K562 (cell line): Measurements from ENCODE around the gene DDX39A. TPM values are rescaled to one million over a fixed set of nuclear protein-coding genes. Genes with fewer than 3 reads are reported as not detected.
A peak's percentile ranks its signal among the peaks of the same experiment; 100 is the strongest.

Experiments used
- BACH1 ChIP-seq: fragments of 200-800 bp; sonication (Bioruptor generic); IDR thresholded peaks from 2 replicates; pipeline ENCODE4 v1.6.1; 2016; ENCODE audit warnings: missing genetic modification characterization, missing compliant biosample characterization
- HCFC1 ChIP-seq: IDR thresholded peaks from 2 replicates; pipeline ENCODE4 v1.6.1; 2012; ENCODE audit warnings: low read depth, low read length, improper control_type of control experiment
- HNRNPH1 ChIP-seq: fragments of 200-400 bp; formaldehyde crosslinking; optimal IDR thresholded peaks from 2 replicates; pipeline ENCODE3; 2017; ENCODE audit warnings: low read depth, mild to moderate bottlenecking, low read length, moderate library complexity
- NFRKB ChIP-seq: fragments of 450-650 bp; IDR thresholded peaks from 2 replicates; pipeline ENCODE4 v1.6.1; 2016; ENCODE audit warnings: low read depth
- NR2C2 ChIP-seq, 2 experiments: fragments of 200-800 bp in 1 of 2; sonication (Bioruptor generic) in 1 of 2; sonication (generic) in 1 of 2; formaldehyde crosslinking in 1 of 2; IDR thresholded peaks; 2 replicates each; pipeline versions ENCODE4 v1.6.1 to v1.8.0; 2016 to 2022; ENCODE audit warnings: mild to moderate bottlenecking in 1 of 2, missing compliant biosample characterization in 1 of 2, missing genetic modification characterization in 1 of 2, missing genetic modification reagents in 1 of 2
- NRF1 ChIP-seq, 2 experiments: fragments of 450-650 bp; IDR thresholded peaks in 1 of 2; conservative IDR thresholded peaks in 1 of 2; 2 replicates each; pipeline ENCODE4 v1.6.1; 2014; ENCODE audit warnings: mild to moderate bottlenecking in 2 of 2
- PTTG1 ChIP-seq: fragments of 450-650 bp; IDR thresholded peaks from 2 replicates; pipeline ENCODE4 v1.6.1; 2016; ENCODE audit warnings: low read depth, mild to moderate bottlenecking, missing genetic modification characterization, missing compliant biosample characterization
- PURB ChIP-seq: sonication (generic); formaldehyde crosslinking; IDR thresholded peaks from 2 replicates; pipeline ENCODE4 v1.9.0; 2021; ENCODE audit warnings: low read depth, mild to moderate bottlenecking, missing genetic modification reagents
- RBM14 ChIP-seq: fragments of 200-400 bp; formaldehyde crosslinking; IDR thresholded peaks from 2 replicates; pipeline ENCODE4 v1.6.1; 2018; ENCODE audit warnings: low read depth, mild to moderate bottlenecking, low read length, moderate library complexity, borderline replicate concordance; ENCODE audit not compliant: insufficient read depth
- RFX1 ChIP-seq: fragments of 450-650 bp; IDR thresholded peaks from 2 replicates; pipeline ENCODE4 v1.6.1; 2016; ENCODE audit warnings: mild to moderate bottlenecking, moderate library complexity
- ZFX ChIP-seq: sonication (generic); formaldehyde crosslinking; IDR thresholded peaks from 2 replicates; pipeline ENCODE4 v1.8.0; 2022; ENCODE audit warnings: mild to moderate bottlenecking, missing genetic modification reagents, moderate library complexity
- ZNF347 ChIP-seq: fragments of 450-650 bp; formaldehyde crosslinking; IDR thresholded peaks from 2 replicates; pipeline ENCODE4 v1.4.0; 2020; ENCODE audit warnings: low read depth, mild to moderate bottlenecking, moderate library complexity
- ZNF77 ChIP-seq: fragments of 250-450 bp; sonication (Bioruptor Pico); IDR thresholded peaks from 2 replicates; pipeline ENCODE4 v1.5.0; 2020
- ZSCAN32 ChIP-seq: fragments of 450-650 bp; formaldehyde crosslinking; IDR thresholded peaks from 2 replicates; pipeline ENCODE4 v1.4.0; 2020; ENCODE audit warnings: mild to moderate bottlenecking, moderate library complexity
- polyA plus RNA-seq, 8 experiments: library from polyadenylated mRNA; depleted of rRNA in 4 of 8; stranded (reverse) in 5 of 8; unstranded in 3 of 8; fragments of >200 nt; fragmentation: Nextera tagmentation in 2 of 8; fragmentation: Illumina TruSeq in 1 of 8; extraction: Ambion mirVana in 2 of 8; extraction: Trizol in 1 of 8; gene quantifications; 2 replicates each; pipeline versions ENCODE4 v1.2.1 to v1.2.3, GENCODE V29; 2011 to 2014; ENCODE audit warnings: inconsistent platforms in 1 of 8, missing spikeins in 1 of 8
- total RNA-seq, 7 experiments: library from RNA; depleted of rRNA in 6 of 7; stranded (reverse); fragments of >200 nt in 6 of 7; fragmentation: Illumina TruSeq in 2 of 7; extraction: Trizol in 2 of 7; gene quantifications; 2 replicates each; pipeline versions ENCODE4 v1.2.1 to v1.2.3, GENCODE V29; 2011 to 2021; ENCODE audit warnings: low replicate concordance in 1 of 7
- TF ChIP-seq, protein P1 (sequence below): fragments of 250-450 bp; sonication (Bioruptor Pico); IDR thresholded peaks from 2 replicates; pipeline ENCODE4 v1.5.0; 2020; ENCODE audit warnings: mild to moderate bottlenecking, borderline replicate concordance
- TF ChIP-seq, protein P2 (sequence below), 2 experiments: IDR thresholded peaks; 2 replicates each; pipeline ENCODE4 v1.6.1; 2011; ENCODE audit warnings: borderline replicate concordance in 1 of 2, control low read depth in 1 of 2, low read depth in 1 of 2, low read length in 1 of 2, mild to moderate bottlenecking in 1 of 2, mixed read lengths in 1 of 2, moderate library complexity in 1 of 2; ENCODE audit not compliant: insufficient read depth in 1 of 2, insufficient read length in 1 of 2, poor library complexity in 1 of 2, severe bottlenecking in 1 of 2; ENCODE audit errors: extremely low read depth in 1 of 2
- TF ChIP-seq, protein P3 (sequence below), 2 experiments: fragments of 450-650 bp in 1 of 2; sonication (generic) in 1 of 2; formaldehyde crosslinking in 1 of 2; IDR thresholded peaks in 1 of 2; conservative IDR thresholded peaks in 1 of 2; 2 replicates each; pipeline versions ENCODE4 v1.6.1 to v1.8.1; 2016 to 2023; ENCODE audit warnings: mild to moderate bottlenecking in 2 of 2, moderate library complexity in 2 of 2, inconsistent platforms in 1 of 2, missing genetic modification reagents in 1 of 2
- TF ChIP-seq, protein P4 (sequence below): fragments of 450-650 bp; formaldehyde crosslinking; IDR thresholded peaks from 2 replicates; pipeline ENCODE4 v1.4.0; 2022; ENCODE audit warnings: missing genetic modification characterization
- TF ChIP-seq, protein P5 (sequence below): fragments of 450-650 bp; formaldehyde crosslinking; IDR thresholded peaks from 2 replicates; pipeline ENCODE4 v1.4.0; 2020; ENCODE audit warnings: mild to moderate bottlenecking

DDX39A gene
- total and polyA plus RNA-seq, 9 of the 15 experiments (the other 6 are each of a cell fraction or from before 2014, with no cell fraction given) = 90.3 to 250 (median 188) TPM

DNA sequence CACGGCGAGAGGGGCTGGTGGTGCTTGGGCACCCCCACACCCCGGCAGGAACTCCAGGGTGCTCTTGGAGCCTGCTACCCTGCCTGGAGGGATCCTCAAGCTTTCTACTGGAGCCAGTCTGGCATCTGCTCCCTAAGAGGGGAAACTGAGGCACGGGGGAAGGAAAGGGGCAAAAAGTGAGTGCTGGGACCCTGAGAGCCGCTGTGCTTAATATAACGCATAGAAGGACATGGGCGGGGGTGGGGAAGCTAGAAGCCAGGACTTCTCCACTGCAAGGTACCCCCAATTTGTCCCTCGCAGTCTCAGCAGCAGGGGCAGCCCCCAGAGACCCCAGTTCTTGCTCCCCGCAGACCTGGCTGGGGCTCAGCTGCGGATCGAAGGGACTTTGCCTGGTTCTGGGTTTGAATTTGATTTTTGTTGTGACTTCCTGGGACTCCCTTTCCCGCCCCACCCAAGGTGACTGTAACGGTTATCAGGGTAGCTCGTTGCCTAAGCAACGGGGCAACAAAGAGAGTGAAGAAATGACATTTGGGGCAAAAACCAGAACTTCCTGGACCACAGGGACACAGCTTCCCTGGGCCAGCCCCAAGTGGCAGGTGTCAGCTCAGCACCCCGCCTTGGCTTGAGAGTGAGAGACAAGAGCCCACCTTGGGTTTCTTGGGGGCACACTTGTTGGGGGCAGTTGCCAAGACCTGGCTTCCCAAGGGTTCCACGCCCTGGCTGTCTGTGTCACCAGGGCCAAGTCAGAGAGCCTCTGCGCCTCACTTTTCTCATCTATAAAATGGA lies 37.3 kb downstream of the DDX39A start (continued):
- TF ChIP-seq, protein P1, sequence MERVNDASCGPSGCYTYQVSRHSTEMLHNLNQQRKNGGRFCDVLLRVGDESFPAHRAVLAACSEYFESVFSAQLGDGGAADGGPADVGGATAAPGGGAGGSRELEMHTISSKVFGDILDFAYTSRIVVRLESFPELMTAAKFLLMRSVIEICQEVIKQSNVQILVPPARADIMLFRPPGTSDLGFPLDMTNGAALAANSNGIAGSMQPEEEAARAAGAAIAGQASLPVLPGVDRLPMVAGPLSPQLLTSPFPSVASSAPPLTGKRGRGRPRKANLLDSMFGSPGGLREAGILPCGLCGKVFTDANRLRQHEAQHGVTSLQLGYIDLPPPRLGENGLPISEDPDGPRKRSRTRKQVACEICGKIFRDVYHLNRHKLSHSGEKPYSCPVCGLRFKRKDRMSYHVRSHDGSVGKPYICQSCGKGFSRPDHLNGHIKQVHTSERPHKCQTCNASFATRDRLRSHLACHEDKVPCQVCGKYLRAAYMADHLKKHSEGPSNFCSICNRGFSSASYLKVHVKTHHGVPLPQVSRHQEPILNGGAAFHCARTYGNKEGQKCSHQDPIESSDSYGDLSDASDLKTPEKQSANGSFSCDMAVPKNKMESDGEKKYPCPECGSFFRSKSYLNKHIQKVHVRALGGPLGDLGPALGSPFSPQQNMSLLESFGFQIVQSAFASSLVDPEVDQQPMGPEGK (CRISPR knock-in tag) = no peak
- peak; percentile 78; the same call in 1 of the 2 replicates for TF ChIP-seq NFRKB
- 0 out of 2 replicates have a peak, but pooled peaks have one; percentile 8 for TF ChIP-seq HCFC1
- TF ChIP-seq ZNF77 (CRISPR knock-in tag) = no peak
- TF ChIP-seq, protein P2, sequence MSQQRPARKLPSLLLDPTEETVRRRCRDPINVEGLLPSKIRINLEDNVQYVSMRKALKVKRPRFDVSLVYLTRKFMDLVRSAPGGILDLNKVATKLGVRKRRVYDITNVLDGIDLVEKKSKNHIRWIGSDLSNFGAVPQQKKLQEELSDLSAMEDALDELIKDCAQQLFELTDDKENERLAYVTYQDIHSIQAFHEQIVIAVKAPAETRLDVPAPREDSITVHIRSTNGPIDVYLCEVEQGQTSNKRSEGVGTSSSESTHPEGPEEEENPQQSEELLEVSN (IDR thresholded peaks at IDR 0.05; ENCODE audit: borderline replicate concordance in 1 of 2, extremely low read depth in 1 of 2, insufficient read depth in 1 of 2, insufficient read length in 1 of 2, low read depth in 1 of 2, low read length in 1 of 2, poor library complexity in 1 of 2, severe bottlenecking in 1 of 2) = peak in 1 of 2 experiments; percentile 35
- no peak for TF ChIP-seq RBM14
- TF ChIP-seq, protein P3, sequence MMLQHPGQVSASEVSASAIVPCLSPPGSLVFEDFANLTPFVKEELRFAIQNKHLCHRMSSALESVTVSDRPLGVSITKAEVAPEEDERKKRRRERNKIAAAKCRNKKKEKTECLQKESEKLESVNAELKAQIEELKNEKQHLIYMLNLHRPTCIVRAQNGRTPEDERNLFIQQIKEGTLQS (IDR thresholded peaks at IDR 0.05) = 0 out of 2 replicates have a peak, but pooled peaks have one; percentile 20
- TF ChIP-seq, protein P3 (CRISPR knock-in tag; conservative IDR thresholded peaks at IDR 0.05) = no peak
- TF ChIP-seq, protein P4, sequence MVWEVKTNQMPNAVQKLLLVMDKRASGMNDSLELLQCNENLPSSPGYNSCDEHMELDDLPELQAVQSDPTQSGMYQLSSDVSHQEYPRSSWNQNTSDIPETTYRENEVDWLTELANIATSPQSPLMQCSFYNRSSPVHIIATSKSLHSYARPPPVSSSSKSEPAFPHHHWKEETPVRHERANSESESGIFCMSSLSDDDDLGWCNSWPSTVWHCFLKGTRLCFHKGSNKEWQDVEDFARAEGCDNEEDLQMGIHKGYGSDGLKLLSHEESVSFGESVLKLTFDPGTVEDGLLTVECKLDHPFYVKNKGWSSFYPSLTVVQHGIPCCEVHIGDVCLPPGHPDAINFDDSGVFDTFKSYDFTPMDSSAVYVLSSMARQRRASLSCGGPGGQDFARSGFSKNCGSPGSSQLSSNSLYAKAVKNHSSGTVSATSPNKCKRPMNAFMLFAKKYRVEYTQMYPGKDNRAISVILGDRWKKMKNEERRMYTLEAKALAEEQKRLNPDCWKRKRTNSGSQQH (CRISPR knock-in tag) = no peak
- TF ChIP-seq ZNF347 (CRISPR knock-in tag) = no peak
- peak; percentile 79; the same call in 1 of the 2 replicates for TF ChIP-seq ZFX
- TF ChIP-seq ZSCAN32 (CRISPR knock-in tag) = no peak
- no peak for TF ChIP-seq HNRNPH1
- no peak for TF ChIP-seq PTTG1 (tag)
- peak; percentile 97 for TF ChIP-seq RFX1
- TF ChIP-seq PURB = no peak
- TF ChIP-seq NRF1 (conservative IDR thresholded peaks at IDR 0.05 in 1 of 2, IDR thresholded peaks at IDR 0.05 in 1 of 2) = 0 out of 4 replicates have a peak, but pooled peaks have one; percentile 8 to 23
- TF ChIP-seq, protein P5, sequence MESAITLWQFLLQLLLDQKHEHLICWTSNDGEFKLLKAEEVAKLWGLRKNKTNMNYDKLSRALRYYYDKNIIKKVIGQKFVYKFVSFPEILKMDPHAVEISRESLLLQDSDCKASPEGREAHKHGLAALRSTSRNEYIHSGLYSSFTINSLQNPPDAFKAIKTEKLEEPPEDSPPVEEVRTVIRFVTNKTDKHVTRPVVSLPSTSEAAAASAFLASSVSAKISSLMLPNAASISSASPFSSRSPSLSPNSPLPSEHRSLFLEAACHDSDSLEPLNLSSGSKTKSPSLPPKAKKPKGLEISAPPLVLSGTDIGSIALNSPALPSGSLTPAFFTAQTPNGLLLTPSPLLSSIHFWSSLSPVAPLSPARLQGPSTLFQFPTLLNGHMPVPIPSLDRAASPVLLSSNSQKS (CRISPR knock-in tag) = no peak
- TF ChIP-seq NR2C2 (CRISPR knock-in tag; IDR thresholded peaks at IDR 0.05) = 0 out of 2 replicates have a peak, but pooled peaks have one; percentile 8
- TF ChIP-seq NR2C2 (tag; IDR thresholded peaks at IDR 0.05) = 0 out of 2 replicates have a peak, but pooled peaks have one; percentile 25
- no peak for TF ChIP-seq BACH1 (tag)
